Measurements from ENCODE around the gene ARL8B.

Gene ARL8B

GRCh38 chr3:5217824-5218595 is 95.9 kb downstream of the ARL8B start:
- no peak for DNase-seq

- no peak for DNase-seq
These were observed 96.7 kb downstream of the ARL8B start for GRCh38 chr3:5218815-5219214.

- DNase-seq: no peak
These were observed 97.1 kb downstream of the ARL8B start for GRCh38 chr3:5219216-5219615.

DNA sequence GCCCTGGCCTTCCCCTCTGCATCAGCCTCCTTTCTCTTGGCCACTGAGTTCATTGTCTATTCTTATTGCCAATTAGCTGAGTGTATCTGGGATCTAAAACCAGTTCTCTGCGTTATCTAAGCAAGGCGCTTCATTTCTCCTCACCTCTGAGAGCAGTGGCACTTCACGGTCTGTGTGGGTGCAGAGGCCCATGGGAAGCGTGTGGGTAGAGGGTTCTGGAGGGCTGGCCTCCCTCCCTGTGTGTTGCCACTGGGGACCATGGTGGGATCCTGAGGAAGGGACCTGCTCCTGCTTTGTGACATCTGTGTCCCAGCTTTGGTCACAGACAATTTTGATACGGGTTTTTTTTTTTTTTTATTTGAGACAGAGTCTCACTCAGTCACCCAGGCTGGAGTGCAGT is 98.1 kb downstream of the ARL8B start:
- no peak for DNase-seq

GRCh38 chr3:5220667-5221431 is 98.8 kb downstream of the ARL8B start:
- no peak for DNase-seq

DNA sequence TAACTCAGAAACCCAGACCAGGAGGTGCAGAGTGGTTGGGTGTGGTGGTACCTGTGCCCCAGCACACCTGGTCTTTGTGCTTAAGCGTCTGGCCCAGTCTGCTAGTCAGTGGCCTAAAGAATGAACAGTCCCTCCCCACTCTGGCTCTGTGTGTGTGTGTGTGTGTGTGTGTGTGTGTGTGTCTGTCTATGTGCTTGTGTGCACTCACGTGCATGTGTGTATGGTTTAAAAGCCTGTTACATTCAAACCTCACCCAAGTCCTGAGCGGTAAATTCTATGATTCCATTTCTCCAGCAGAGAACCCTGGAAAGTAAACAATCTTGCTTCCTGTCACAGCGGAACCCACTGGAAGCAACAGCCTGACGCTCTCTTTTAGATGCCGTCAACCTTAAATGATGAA is 99.6 kb downstream of the ARL8B start:
- no peak for DNase-seq

DNA sequence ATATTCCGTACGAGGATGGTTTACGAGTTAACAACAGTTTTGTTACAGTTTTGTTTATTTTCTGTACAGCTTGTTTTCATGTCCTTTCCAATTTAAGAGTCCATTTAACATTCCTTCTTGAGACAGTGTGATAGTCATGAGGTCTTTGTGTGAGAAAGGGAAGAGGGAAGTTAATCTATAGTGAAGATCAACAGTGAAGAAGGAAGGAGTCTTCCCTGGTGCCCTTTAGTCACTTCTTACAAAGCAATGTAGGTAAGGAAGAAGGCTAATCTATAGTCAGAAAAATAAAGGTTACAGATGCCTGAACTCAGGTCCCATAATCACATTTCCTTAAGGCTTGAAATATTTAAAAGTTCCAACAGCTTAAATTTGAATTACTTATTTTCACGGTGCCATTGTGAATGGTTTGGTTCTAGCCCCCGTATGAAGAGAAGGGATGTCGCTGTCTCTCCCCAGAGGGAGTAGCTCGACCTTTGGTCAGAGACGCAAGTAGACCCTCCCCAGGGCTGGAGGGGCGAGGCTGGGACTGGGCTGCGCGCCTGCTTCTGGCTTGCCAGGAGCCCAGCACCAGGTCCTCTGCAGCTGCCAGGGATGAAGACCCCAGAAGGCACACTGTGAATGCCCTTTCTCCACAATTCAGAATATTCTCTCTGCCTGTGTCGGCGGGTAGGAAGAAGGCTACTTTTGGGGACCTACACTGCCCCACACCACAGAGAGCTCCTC is 100.4 kb downstream of the ARL8B start:
- no peak for DNase-seq

DNA sequence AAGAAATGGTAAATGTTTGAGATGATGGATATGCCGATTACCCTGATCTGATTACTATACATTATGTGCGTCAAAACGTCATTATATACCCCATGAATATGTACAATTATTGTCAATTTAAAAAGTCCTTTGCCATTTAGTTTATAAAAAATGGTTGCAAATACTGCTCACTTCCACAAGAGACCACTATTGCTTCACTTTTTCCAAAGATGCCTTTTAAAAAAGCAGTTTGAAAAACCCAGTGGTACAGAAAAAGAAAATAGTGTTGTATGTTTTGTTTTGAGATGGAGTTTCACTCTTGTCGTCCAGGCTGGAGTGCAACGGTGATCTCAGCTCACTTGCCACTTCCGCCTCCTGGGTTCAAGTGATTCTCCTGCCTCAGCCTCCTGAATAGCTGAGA is 104.7 kb downstream of the ARL8B start:
- DNase-seq: no peak

DNA sequence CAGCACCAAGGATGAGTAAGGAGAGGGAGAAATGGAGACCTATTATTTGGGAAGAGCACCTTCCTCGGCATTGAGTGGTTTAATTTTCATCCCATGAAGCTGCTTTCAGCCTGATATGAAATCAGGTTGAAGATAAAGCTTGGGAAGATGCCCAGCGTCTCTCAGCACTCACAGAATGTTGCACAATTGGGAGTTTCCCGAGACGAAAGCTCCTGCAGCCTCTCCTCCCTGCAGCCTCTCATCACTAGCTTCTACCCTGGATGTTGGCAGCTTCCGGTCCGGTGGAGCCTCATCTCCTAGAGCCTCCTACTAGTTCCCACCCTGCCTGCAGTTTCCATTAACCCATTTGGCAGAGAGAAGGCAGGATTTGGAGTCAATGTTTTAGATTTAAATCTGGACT is 105.7 kb downstream of the ARL8B start:
- no peak for DNase-seq

GRCh38 chr3:5229414-5229813 is 107.3 kb downstream of the ARL8B start:
- no peak for DNase-seq

Data from activated CD4-positive, alpha-beta T cell treated with anti-CD3 and anti-CD28 coated beads for 1 hour (primary cell).